HG03457 (cell line): ENCODE data around the gene KLK14.

Source experiments
- ATAC-seq: cut with Tn5 transposase; IDR thresholded peaks from one replicate; pipeline ENCODE4 v1.9.1; 2021; ENCODE audit warnings: moderate number of reproducible peaks; ENCODE audit not compliant: unreplicated experiment

Gene KLK14

GRCh38 chr19:51108066-51108804, 25.5 kb upstream of the KLK14 start, which contains the start of gene CTU1:
CTU1 (minus strand) TSS chr19:51108409; CDS start chr19:51104569, 3,840 bp downstream.
- peak; percentile 81 for ATAC-seq

GRCh38 chr19:51107406-51108065, 24.8 kb upstream of the KLK14 start:
- no peak for ATAC-seq

- no peak for ATAC-seq
These were observed 21.2 kb upstream of the KLK14 start for GRCh38 chr19:51103926-51104341.

DNA sequence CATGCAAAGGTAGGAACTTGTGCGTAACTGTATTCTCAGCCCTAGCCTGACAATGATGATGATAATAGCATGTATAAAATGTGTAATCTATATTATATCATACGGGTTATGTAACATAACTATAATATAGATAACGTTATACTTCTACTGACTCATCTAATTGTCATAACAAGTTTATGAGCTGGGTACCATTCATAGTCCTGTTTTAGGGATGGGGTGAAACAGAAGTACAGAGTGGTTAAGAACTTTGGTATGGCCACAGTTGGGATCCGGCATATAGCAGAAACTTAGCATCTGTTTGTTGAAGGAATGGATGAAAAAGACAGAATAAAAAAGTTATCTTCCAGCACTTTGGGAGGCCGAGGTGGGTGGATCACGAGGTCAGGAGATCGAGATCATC, 20.3 kb upstream of the KLK14 start:
- no peak for ATAC-seq

- no peak for ATAC-seq
These were observed 18.6 kb upstream of the KLK14 start for GRCh38 chr19:51101171-51101865.

DNA sequence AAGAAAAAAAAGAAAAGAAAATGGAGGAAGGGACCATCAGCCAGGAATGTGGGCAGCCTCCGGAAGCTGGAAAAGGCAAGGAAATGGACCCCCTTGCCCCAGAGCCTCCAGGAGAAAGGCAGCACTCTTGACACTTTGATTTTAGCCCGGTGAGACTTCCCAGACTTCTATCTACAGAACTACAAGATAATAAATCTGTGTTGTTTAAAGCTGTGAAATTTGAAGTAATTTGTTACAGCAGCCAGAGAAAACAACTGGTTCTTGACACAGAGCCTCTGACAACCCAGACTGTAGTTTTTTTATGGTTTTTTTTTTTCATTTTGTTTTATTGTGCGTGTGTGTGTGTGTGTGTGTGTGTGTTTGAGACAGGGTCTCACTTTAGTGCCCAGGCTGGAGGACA, 17.9 kb upstream of the KLK14 start:
- no peak for ATAC-seq

- ATAC-seq, result no peak
These were observed 16.3 kb upstream of the KLK14 start for GRCh38 chr19:51099047-51099382.

GRCh38 chr19:51098365-51099046, 15.8 kb upstream of the KLK14 start:
- no peak for ATAC-seq

DNA sequence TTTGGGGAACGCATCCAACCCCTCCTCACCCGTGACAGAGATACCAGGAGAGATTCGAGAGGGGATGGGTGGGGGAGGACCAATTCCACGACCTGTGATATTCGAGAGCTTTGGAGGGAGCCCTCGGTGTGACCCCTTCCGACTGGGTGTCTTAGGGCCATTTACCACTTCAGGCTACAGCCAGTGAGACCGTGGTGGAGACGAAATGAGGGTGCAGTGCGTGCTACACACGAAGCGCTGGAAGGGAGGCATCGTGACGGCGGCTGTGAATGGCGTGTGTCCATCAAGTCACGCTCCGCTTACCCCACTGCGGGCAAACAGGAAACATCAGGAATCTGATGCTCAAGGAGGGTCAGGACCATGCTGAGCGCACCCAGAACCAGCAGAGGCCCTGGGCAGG, 15.1 kb upstream of the KLK14 start:
- no peak for ATAC-seq

- ATAC-seq, result no peak
These were observed 14.6 kb upstream of the KLK14 start for GRCh38 chr19:51097166-51097738.

- no peak for ATAC-seq
These were observed 13.9 kb upstream of the KLK14 start for GRCh38 chr19:51096473-51097165.

DNA sequence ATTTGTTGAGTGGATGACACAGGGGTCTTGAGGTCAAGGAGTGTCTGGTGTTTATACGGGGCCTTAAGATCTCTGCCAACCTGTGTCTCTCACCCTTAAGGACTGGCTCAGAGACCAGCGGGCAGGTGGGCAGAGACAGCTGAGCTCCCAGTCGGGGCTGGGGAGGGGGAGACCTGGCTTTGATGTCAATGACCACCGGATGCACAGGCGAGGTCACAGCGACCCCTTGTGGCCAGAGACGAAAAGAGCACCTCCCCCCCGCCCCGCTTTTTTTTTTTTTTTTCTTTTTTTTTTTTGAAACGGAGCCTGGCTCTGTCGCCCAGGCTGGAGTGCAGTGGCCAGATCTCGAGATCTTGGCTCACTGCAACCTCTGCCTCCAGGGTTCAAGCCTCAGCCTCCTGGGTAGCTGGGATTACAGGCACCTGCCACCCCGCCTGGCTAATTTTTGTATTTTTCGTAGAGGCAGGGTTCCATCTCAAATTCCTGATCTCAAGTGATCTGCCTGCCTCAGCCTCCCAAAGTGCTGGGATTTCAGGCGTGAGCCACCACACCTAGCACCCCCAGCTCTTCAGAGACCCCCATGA, 12.1 kb upstream of the KLK14 start:
- no peak for ATAC-seq

GRCh38 chr19:51093510-51094345, 11.0 kb upstream of the KLK14 start:
- no peak for ATAC-seq

GRCh38 chr19:51093101-51093500, 10.4 kb upstream of the KLK14 start:
- no peak for ATAC-seq

DNA sequence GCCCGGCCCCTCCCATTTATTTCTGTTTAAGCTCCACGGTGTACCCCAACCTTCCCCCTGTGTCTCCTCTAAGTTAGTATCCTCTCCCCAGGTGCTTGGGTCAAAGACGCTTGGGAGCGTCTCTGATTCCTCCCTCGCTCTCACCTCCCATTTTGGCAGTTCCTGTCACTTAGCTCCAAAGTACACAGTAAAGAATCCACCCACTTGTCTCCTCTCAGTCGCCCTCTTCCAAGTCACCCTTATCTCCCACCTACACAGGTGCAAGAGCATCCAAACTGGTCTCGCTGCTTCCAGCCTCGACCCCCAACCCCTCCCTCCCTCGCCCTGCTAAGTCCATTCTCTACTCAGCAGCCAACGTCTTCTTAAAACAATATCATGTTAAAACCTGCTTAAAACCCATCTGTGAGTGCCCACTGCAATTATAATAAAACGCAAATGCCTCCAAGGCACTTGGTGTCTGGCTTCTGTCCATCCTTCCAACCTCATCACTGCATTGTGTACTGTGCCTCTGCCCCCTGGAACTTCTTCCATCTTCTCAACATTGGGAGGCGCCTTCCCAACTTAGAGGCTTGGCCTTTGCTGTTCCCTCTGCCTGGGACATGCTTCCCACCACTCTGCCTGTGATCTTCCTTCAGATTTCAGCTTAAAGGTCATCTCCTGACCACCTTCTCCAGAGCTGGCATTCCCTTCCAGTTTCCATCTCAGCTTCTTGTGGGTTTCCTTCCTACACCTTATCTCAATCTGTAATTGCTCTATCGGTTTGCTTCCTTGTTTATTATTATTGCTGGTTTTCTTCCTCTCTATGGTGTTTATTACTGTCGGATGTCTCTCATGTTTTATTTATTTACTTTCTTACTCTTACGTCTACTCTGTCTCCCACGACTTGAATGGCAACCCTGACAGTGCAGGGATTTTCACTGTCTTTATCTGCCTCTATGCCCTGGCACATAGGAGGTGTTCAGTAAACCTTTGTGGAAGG, 9.5 kb upstream of the KLK14 start:
- no peak for ATAC-seq

GRCh38 chr19:51091126-51091525, 8.4 kb upstream of the KLK14 start:
- ATAC-seq, result no peak

DNA sequence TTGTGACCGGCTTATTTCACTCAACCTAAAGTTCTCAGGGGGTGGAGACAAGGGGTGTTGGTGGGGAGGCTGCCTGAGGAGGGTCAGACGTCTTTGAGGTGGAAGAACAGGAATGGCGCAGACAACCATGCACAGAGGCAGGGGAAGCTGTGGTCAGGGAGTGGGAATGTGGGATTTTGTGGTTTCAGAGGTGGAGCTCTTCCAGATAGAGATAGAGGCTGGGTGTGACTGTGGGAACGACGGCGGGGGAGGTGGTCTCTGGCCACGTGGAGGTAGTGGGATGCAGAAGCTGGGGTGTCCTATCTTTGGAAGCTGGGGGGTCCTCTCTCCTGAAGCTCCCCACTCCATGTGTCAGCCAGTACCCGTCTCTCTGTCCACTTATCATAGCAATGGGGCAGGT, 7.8 kb upstream of the KLK14 start:
- no peak for ATAC-seq

DNA sequence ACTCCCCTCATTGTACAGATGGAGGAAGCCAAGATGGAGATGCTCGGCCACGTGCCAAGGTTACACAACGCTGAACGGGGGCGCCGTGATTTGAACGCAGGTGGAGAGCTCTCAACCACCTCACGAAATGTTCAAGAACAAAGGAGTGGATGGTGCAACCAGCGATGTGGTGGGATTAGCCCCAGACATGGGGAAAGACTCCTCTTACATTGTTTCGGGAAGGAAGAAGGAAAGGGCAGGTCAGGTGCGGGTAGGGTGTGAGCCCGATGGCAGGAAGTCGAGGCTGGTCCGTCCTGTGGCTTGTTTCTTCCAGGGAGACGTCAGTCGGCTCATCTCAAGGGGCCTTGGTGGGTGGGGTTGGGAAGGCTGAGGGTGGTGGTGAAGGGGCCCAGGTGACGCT, 7.1 kb upstream of the KLK14 start:
- ATAC-seq, result no peak
